Forelimb muscle (tissue), 1 donor: ENCODE results near the gene MRNIP. TPM values are rescaled to one million over a fixed set of nuclear protein-coding genes. Genes with fewer than 3 reads are reported as not detected.

ENCODE experiments used
- DNase-seq: peaks from one replicate; pipeline ENCODE4 v3.0.0-alpha.2; 2013; ENCODE audit warnings: low read depth
- polyA plus RNA-seq: library from polyadenylated mRNA; unstranded; fragments of 120-200 nt; gene quantifications from one replicate; pipeline ENCODE4 v1.2.1, GENCODE V29; 2013; ENCODE audit not compliant: insufficient read length

MRNIP gene
- polyA plus RNA-seq, 1 donor, result 15.2 TPM

DNA sequence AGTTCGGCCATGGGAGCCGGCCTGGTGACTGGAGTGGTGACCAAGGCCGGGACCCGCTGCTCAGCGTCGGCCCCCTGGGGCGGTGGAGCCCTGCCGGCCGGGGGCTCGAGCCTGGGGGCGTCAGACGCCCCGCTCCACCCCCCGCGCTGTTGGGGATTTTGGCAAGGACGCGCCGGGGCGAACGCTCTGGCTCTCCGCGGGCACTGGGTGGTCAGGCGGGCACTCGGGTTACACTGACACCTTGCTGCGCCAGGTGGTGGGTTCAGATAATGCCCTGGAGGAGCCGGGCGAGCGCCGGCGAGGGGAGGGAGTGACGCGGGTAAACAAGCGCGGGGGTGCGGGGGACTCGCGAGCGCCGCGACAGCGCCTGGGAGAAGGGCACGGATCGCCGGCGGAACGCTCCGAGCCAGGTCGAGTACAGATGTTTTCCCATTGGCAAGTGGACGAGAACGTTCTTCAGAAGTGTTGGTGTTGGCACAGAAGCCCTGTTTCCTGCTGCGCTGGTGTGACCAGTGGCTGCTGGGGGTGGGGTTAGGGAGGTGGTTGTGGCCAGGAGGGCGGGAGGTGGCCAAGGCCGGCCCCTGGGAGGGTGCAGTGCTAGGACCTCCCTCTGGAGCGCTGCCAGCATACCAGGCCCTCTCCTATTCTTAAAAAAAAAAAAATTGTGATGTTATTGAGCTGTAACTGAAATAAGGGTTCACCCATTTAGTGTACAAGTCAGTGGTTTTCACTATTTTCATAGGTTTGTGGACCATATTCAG lies 37.1 kb downstream of the MRNIP start:
- DNase-seq, result peak; percentile 73

DNA sequence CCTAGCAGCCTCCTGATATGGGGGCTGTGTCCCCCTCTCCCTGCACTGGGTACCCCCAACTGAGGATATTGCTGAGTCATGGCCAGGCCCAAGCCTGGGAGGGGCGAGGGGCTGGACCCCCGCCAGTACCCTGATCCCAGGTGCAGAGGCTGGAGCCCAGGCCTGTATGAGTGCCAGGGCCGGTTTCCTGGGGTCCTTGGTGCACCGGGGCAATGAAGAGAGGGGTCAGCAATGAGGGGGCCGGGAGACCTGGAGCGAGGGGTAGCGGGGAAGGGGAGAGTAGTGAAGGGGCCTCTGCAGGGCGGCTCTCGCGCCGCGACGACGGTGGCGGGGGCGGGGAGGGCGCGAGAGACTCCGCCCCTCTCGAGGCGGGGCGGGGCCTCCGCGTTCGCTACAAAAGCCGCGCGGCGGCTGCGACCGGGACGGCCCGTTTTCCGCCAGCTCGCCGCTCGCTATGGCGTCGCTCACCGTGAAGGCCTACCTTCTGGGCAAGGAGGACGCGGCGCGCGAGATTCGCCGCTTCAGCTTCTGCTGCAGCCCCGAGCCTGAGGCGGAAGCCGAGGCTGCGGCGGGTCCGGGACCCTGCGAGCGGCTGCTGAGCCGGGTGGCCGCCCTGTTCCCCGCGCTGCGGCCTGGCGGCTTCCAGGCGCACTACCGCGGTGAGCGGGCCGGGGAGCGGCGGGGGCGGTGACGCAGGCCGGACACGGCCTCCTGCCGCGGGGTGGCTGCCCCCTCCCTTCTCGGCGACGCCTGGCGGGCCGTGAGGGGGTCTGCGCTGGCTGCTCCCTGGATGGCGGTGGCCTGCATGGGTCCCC lies 37.9 kb downstream of the MRNIP start, which contains the start of gene SQSTM1:
SQSTM1 (plus strand) TSS at position 423 of the 815 bp plus-strand sequence; CDS start at position 455, 32 bp downstream.
- peak; percentile 49 for DNase-seq

DNA sequence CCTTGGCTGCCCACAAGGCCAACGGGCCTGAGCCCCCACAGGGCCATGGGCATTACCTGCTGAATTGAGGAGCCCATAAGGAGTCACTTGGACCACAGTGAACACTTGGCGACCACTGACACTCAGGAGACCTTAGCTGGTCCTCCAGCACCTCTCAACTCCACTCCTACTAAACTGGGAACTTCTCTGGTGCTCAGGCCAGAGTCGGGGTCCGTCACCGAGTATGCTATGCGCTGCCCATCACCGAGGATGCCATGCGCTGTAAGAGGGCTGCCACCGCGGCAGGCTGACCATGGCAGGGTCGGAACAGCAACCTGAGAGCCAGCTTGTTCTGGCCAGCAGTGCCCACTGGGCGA lies 38.5 kb downstream of the MRNIP start:
- no peak for DNase-seq

DNA sequence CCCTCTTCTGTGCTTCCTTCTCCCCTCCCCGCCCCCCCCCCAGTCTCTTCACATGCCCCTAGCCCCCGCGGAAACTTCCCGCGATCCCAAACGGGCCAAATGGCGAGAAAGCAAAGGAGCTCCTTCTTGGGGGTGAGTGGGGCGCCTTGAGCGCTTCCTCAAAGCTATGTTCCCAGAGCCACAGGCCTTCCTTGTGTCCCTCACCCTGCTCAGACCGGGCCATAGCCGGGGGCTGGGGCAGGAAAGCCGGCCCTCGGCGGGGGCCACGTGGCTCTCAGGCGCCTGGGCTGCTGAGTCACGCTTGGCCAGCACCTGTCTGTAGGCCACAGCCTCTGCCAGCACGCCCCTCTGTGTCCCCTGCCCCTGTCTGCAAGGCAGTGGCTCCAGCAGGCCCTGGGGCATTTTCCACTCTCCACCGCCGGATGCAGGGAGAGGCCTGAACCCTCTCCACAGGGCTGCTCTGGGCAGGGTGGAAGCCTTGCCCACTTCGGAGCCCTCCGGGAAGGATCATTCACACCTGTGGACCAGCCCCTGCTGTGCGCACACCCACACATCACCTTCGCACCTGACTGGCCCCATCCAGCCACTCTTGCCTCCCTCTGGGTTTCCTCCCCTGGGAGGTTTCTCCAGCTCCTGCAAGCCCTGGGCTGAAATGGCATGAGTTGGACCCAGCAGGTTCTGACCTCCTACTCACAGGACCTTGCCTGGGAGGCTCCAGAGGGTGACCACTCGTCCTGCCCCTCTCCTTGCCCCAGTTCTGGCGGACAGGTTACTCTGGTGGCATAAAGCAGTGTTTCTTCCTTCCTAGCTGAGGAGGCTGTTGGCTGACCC lies 39.1 kb downstream of the MRNIP start:
- DNase-seq, result no peak

DNA sequence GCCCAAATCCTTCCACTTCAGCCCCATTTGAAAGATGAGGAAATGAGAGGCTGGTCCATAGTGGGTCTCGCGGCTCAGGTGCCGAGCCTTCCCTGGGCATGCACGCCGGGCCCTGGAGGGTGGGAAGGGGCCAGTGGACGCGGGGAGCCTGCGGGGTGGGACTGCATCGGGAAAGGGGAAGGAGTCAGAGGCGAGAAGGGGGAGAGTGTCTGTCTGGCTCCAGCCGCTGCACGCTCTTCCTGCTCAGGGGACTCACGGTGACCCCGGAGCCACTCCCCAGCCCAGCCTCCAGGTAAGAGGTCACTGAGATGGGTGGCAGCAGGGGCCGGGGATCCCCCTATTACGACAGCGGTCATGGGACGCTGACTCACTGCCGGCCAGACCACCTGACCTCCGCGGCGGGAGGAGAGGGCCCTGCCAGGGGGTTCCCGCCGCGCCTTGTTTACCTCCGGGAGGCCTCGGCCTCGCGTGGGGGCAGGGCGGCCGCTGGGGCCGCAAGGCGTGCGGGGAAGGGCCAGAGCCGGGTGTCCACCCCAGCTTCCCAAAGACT lies 39.8 kb downstream of the MRNIP start:
- peak; percentile 61 for DNase-seq

DNA sequence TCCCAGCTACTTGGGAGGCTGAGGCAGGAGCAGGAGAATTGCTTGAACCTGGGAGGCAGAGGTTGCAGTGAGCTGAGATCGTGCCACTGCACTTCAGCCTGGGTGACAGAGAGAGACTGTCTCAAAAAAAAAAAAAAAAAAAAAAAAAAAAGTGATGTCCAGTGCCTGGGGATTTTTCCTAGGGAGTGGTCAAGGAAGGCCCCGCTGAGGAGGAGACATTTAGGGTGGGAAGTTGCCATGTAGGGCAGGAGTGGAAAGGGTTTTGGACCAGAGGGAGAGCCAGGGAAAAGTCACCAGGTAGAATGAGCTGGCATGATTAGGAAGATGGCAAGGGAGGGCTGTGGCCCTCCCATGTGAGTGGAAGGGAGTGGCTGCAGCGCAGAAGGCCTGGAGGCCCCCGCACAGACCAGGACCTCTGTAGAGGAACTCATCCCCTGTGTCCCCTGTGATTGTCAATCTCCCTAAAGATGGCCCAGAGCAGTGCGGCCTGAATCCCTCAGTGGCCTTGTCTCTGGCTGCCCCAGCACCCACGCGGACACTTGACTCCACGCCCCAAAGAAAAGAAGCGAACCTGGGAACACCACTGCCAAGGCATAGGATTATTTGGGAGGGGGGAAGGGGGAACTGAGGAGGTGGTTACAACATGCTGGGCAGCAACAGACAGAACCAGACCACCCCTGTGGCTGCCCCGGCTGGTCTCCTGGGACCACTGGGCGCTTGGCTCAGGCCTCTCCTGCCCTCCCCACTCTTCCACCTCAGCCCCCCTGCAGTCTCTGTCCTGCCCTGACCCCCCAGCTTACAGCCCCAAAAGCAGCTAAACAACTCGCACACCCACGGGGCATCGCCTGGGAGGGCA lies 40.5 kb downstream of the MRNIP start:
- DNase-seq, result no peak

DNA sequence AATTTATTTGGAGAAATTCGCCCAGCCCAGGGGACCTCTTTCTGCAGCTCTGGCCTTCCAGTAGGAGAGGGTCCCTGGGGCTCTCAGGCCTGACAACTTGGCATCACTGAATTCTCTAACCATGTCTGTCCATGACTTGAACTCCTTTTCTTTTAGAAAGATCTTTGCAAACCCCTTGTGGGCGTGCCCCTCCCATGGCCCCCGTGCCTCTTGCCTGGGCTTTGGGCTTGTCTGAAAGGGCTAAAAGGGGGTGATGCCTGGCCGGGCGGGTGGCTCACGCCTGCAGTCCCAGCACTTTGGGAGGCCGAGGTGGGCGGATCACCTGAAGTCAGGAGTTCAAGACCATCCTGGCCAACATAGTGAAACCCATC lies 41.2 kb downstream of the MRNIP start:
- DNase-seq, result no peak

DNA sequence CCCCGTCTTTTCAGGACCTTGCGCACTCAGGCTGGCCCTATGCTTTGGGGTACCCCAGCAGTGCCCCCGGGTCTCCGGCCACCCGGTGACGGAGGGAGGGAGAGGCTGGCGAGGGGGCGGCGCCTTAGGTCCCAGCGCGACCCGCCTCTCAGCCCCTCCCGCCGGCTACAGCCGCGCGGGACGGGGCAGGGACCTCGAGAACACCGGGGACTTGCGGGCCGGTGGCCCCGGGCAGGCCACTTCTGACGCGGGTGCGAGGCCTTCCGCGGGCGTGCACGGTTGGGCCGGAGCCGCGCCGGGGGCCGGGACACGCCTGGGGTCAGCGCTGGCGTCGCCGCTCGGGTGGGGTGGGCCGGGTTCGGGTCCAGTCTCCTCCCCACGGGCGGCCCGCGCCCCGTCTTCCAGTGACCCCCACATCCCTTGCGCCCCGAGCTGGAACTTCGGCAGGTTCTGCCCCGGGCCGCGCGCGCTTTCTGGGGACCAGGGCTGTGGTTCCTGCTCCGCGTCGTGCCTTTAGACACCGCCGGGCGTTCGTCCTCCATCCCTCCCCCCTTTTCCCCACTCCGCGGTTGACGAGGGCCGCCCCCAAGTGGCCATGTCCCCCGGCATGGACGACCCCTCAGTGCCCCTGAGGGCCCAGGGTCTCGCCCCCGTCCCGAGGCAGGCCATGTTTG lies 41.7 kb downstream of the MRNIP start:
- no peak for DNase-seq

DNA sequence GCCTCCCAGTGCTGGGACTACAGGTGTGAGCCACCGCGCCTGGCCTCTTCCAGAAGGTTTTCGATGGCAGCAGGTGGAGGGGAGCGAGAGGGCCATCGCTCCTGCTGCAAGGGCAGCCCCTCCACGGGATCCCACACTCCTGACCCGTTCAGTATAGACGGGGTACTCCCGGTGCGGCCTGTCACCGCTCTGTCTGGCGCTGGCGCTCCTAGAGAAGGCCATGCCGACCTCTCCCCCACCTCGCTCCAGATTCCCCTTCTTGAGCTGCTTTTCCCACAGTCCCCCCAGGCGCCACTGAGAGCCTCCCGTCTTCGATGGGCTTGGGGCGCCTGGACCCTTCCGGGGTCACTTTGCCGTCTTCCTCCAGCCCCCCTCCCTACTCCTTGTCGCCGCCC lies 42.2 kb downstream of the MRNIP start:
- DNase-seq, result no peak

DNA sequence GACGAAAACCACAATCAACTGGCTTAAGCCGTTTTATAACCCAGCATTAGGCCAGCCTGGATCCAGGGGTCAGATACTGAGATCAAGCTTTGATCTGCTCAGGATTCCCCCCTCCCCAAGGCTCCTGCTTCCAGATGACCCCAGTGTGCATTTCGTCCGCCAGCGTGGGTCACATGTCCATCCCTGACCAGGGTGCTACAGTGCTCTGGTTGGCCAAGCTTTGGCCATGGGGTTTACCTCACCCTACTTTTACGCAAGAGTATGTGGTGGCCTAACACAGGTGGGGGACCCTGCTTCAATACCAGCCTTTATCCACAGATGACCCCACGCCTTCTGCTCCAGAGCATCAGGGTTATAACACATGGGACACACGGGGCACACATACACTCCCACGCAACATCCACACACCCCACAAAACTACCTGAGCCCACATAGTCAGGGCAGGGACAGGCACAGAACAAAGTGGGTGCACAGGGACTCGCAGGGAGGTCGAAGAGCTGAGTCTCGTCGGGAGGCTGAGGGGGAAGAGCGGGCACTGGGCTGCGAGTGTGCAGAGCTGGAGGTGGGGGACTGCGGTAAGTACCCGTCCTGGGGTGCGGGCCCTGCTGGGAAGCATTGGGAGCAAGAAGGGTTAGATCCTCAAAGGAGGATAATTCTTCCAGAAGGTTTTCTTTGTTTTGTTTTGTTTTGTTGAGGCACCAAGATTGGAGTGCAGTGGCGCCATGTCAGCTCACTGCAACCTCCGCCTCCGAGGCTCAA lies 42.9 kb downstream of the MRNIP start:
- no peak for DNase-seq

DNA sequence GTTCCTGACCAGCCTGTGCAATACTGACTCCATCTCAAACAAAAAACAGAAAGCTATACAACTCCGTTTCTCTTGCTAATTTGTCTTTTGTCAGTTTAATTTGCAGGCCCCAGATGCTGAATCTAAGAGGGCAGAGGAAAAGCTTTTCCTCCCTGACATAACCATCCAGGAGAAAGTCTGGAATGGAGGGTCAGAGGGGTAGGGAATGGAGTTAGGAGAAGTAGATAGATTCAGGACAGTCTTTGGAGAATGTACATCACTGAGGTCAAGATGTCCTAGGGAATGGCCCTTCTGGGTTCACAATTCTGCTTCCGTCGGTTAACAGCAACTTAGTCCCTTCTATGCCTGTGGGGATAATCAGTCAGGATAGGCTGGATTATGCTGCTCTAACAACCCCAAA lies 44.5 kb downstream of the MRNIP start:
- no peak for DNase-seq

DNA sequence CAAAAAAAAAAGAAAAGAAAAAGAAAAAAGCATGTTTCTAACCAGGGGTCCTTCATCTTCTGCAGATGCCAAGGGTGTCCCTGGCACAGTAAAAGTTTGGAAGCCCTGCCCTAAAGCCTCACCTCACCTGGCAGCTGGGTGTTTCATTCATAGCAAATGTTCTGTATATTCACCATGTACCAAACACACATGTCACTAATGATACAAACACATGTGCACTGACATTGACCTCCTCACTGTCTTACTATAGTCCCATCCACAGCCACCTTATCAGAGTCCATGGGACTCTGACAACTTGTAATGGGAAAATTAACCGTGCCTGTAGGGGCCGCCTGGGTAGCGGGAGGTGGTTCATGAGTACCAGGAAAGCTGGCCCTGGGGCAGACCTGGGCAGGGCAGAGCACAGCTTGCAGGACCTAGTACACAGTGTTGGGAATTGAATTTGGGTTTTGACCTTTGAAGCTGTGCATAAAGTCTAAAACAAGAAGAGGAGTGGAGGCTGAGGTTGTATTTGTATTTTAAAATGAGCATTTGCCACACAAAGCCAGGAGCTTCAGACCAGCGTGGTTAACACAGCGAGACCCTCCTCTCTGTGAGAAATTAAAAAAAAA lies 45.5 kb downstream of the MRNIP start:
- no peak for DNase-seq

DNA sequence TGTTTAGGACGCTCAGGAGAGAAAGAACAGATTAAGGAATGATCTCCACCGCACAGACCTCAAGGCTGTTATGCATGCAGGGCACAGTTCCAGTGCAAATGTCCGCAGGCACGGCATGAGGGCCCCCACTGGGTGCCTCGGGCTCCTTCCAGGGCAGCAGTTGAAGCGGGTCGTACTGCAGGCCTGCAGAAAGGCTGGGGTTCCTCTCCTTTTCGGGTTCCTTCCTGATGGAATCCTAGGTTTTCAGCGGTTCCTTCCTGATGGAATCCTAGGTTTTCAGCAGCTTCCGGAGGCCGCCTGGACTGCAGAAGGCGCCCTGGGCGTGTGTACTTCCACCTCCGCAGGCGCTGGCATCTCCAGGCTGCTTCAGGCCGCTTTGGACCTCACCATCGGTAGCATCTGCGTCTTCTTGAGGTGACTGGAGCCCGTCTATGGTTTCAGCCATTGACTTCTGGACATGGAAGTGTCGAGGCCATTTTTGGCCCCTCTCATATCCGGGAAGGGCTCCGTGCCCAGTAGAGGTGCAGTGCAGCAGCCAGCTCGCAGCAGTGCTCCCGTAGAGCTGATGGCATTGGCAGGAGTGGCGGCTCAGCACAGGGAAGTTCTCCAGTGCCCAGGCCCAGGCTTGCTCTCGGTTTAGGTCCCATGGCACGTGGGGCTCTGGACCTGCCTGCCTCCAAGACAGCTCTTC lies 46.3 kb downstream of the MRNIP start:
- DNase-seq, result no peak

DNA sequence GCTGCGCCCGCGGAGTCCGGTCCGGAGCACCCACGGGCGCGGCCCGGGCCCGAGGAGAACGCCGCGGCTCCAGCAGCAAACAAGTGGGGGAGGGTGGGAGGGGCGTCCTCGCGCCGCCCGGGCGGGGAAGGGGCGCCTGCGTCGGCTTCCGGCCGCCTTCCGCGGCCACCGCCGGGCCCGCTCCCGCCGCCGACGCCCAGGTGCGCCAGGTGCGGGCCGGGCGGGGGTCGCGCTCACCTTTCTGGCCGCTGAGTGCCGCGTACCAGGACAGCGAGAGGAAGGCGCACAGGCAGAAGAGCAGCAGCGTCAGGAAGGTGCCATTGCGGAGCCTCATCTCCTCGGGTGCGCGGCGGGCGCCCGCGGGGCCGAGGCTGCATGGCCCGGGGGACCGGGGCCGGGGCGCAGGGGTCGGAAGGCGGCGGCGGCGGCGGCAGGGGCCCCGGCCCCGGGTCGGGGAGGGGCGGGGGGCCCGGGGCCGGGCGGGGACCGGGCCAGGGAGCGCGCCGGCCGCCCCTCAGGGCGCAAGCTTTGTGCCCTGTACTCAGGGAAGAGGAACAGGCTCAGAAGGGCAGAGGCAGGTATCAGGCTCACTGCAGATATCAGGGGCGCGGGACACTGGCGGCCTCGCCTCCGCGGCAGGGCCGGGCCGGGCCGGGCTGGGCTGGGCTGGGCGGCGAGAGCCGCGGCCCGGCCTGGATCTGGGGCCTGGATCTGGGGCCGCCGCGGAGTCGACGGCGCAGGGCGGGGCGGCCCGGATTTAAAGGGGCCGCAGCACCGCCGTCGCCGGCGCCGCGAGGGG lies 52.2 kb downstream of the MRNIP start, which contains the start of gene MGAT4B:
MGAT4B (minus strand) TSS at position 617 of the 799 bp plus-strand sequence; CDS start at position 334, 283 bp downstream.
- DNase-seq, result no peak

DNA sequence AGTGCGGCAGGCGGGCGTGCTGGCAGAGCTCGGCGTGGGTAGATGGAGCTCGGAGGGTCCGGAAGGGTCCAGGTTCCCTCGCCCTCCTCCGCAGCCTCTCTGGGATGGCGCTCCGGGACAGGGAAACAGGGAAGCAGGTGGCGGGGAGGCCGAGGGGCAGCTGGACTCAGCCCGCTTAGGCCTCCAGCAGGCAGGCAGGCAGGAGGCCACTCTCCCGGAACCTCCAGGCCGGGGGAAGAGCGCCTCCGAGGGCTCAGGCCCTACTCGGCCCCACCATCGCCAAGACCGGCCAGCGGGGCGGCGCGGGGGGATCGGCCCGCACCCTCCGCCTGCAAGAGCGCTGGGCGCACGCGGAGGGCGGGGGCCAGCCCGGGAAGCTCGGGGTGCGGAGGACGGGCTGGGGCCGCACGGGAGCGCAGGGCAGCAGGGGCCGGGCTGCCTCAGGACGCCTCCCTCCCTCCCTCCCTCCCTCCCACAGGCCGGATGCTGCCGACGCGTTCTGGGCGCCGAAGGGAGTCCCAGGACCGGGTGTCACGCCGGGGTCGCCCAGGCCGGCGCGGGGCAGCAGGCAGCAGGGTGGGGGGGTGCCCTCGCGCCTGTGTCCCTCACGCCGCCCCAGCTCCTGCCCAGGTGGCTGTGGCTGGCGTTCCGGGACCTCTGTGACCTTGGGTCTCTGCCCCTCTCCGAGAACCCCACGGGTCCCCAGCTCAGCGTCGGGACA lies 52.9 kb downstream of the MRNIP start:
- DNase-seq, result no peak

DNA sequence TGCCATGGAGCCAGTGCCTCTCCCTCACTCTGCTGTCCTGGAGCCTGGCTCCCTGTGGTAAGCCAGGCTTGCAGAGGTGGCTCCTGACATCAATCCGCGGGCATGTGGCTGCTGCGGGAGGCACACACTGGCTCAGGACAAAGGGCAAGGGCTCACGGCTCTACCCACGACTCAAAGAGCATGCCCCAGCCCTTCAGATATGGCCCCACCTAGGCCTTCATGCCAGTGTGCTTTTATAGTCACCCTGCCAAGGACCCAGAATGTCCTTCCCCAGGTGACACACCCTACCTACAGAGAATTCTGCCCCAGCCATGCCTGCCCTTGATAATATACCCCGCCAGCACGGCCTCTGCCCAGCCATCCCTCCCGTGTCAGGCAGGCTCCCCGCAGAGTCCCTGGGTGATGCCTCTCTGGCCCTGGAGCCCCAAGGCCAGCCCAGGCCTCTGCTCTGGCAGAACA lies 53.5 kb downstream of the MRNIP start:
- no peak for DNase-seq

DNA sequence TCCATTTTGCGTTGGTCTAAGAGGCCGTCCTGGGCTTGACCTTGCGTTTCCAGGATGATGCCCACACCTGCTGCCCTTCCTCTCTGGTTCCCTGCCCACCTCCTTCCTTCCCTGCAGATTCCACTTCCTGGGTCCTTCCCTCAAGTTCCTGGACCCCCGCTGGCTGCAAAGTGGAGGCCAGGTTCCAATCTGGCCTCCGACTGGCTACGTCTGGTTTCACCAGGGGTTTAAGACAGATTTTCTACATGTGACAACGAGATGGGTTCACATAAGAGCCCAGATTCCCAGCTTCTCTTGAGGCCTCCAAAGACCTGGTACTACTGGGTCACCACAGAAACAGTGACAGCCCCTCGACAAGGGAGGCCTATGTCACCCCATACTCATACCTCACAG lies 54.1 kb downstream of the MRNIP start:
- DNase-seq, result no peak
